GM13976 (cell line): Measurements from ENCODE around the gene SP4.
A peak's percentile ranks its signal among the peaks of the same experiment; 100 is the strongest.

Experiments used
- DNase-seq: peaks from one replicate; pipeline ENCODE4 v3.0.0; 2012; ENCODE audit warnings: low spot score
- in situ Hi-C: fragments of 300-500 bp; cut with MboI; formaldehyde crosslinking; loops from one replicate; pipeline ENCODE4 v1.12.0; 2022; ENCODE audit warnings: low sequenced_read_pairs, mixed read lengths, inconsistent platforms; ENCODE audit not compliant: unreplicated experiment
- TF ChIP-seq, protein P1 (sequence below): IDR thresholded peaks from 2 replicates; pipeline ENCODE4 v1.5.1; 2012; ENCODE audit warnings: borderline replicate concordance, mild to moderate bottlenecking; ENCODE audit not compliant: insufficient read depth; ENCODE audit errors: extremely low read depth, missing control alignments, control extremely low read depth

The SP4 gene

DNA sequence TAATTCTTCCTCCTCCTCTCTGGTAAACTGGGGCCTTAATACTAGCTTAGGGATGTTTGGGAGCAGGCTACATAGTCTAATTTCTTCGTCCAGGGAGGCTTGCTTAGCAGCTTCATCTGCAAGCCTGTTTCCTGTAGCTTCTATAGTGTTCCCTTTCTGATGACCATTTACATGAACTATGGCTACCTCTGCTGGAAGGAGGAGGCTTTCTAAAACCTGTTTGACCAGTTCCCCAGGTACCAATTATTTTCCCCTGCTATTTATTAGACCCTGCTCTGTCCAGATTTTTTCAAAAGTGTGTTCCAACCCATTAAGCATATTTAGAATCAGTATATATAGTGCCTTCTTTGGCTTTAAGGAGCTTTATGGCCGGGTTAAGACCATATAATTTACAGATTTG lies 76.1 kb downstream of the SP4 start:
- in situ Hi-C loops, result loop anchor here (25.0 kb wide), 1 partner anchor 242 kb away; no protein-coding TSS in a partner anchor
- TF ChIP-seq, protein P1, sequence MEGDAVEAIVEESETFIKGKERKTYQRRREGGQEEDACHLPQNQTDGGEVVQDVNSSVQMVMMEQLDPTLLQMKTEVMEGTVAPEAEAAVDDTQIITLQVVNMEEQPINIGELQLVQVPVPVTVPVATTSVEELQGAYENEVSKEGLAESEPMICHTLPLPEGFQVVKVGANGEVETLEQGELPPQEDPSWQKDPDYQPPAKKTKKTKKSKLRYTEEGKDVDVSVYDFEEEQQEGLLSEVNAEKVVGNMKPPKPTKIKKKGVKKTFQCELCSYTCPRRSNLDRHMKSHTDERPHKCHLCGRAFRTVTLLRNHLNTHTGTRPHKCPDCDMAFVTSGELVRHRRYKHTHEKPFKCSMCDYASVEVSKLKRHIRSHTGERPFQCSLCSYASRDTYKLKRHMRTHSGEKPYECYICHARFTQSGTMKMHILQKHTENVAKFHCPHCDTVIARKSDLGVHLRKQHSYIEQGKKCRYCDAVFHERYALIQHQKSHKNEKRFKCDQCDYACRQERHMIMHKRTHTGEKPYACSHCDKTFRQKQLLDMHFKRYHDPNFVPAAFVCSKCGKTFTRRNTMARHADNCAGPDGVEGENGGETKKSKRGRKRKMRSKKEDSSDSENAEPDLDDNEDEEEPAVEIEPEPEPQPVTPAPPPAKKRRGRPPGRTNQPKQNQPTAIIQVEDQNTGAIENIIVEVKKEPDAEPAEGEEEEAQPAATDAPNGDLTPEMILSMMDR, result no peak
- no peak for DNase-seq

DNA sequence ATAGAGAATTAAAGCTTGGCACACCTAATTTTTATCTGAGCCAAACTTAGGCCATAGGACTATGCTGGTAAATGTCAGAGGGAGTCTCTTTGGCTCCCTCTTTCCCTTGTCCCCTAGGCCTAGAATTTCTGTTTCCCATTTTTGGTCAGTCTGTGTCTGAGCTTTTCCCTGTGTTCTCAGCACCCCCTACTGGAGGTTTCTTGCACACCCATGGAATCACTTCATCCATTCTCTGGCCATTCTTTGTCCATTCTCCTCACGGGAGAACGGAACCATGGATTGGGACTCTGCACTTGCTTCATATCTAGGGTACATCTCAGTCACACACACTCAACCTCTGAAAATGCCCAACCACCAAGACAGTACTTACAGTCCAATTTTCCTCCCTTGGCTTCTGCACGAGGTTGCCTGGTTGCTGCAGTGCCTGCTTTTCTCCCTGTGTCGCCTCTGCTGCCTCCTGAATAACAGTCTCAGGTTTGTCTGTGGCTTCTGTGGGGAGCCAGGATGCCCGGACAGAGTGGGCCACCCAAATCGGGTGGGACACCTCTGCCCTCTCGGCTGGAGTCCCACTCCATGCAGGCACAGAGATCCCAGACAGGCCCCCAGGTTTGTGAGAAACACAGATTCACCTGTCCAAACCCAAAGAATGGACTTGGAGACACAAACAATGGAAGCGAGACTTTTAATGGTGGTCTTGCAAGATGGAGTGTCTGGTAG lies 79.9 kb downstream of the SP4 start:
- in situ Hi-C loops, result loop anchor here (25.0 kb wide), 1 partner anchor 245 kb away; no protein-coding TSS in a partner anchor
- TF ChIP-seq, protein P1, result peak; percentile 33
- no peak for DNase-seq

DNA sequence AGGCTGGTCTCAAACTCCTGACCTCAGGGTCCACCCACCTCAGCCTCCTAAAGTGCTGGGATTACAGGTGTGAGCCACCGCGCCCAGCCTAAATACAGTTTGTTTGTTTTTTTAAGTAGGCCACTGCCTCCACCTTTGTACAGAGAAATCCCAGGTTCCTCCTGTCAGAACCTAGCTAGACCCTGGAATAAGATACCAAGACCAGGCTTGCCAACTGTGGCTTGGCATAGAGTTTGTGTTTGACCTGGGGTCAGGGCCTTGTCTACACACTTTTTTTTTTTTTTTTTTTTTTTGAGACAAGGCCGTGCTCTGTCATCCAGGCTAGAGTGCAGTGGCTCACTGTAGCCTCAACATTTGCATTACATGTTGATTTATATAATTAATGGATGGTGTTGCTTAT lies 80.7 kb downstream of the SP4 start:
- TF ChIP-seq, protein P1, result no peak
- in situ Hi-C loops, result loop anchor here (25.0 kb wide), 1 partner anchor 246 kb away; no protein-coding TSS in a partner anchor
- DNase-seq, result no peak

- in situ Hi-C loops, result loop anchor here (25.0 kb wide), 1 partner anchor 252 kb away; no protein-coding TSS in a partner anchor
- DNase-seq, result no peak
- TF ChIP-seq, protein P1, result no peak
Measured at GRCh38 chr7:21514062-21514461, 86.2 kb downstream of the SP4 start.

- TF ChIP-seq, protein P1, result no peak
- no peak for DNase-seq
- in situ Hi-C loops, result loop anchor here (25.0 kb wide), 1 partner anchor 262 kb away; no protein-coding TSS in a partner anchor
Measured at GRCh38 chr7:21524680-21525079, 96.8 kb downstream of the SP4 start.

- TF ChIP-seq, protein P1, result no peak
- in situ Hi-C loops, result no loop called here
- no peak for DNase-seq
Measured at GRCh38 chr7:21526007-21526406, 98.1 kb downstream of the SP4 start.
